IMR-90 (cell line): Measurements from ENCODE around the gene ACSS2. TPM values are rescaled to one million over a fixed set of nuclear protein-coding genes. Genes with fewer than 3 reads are reported as not detected.

Source experiments
- ATAC-seq: fragments of 200-7000 bp; cut with Tn5 transposase; 2 replicates; pipeline ENCODE4 v1.9.1; 2020; ENCODE audit warnings: low read depth, mild to moderate bottlenecking, moderate library complexity
- BruUV-seq: library from RNA; stranded (reverse); fragments of 400-500 nt; replicated peaks from 2 replicates; lab custom pipeline; 2021; lab: Mats Ljungman, UMichigan
- CTCF ChIA-PET: fragments of 300-600 bp; formaldehyde crosslinking; extraction: SDS; loops from one replicate; lab custom pipeline; 2021; ENCODE audit warnings: antibody characterized with exemption; lab: Yijun Ruan, JAX
- POLR2A ChIA-PET: fragments of 300-600 bp; sonication (Branson Sonifier 250); formaldehyde crosslinking; loops from one replicate; lab custom pipeline; 2022; ENCODE audit warnings: antibody characterized with exemption; ENCODE audit not compliant: unreplicated experiment; lab: Charles Lee
- DNase-seq: peaks from one replicate; pipeline ENCODE4 v3.0.0; 2013
- H2AFZ ChIP-seq: replicated peaks from 2 replicates; pipeline ENCODE3; 2013; ENCODE audit warnings: low read length, mild to moderate bottlenecking; ENCODE audit not compliant: poor library complexity
- H2AK5ac ChIP-seq: 2 replicates; pipeline ENCODE4 v1.6.1; 2013; ENCODE audit warnings: low read depth, low read length, inconsistent platforms
- H2AK9ac ChIP-seq: replicated peaks from 2 replicates; pipeline ENCODE3; 2013; ENCODE audit warnings: mild to moderate bottlenecking, low read depth, low read length, moderate library complexity; ENCODE audit not compliant: poor library complexity
- H2BK120ac ChIP-seq: 2 replicates; pipeline ENCODE4 v1.6.1; 2013; ENCODE audit warnings: low read depth, low read length, inconsistent platforms
- H2BK15ac ChIP-seq: 3 replicates; pipeline ENCODE4 v1.6.1; 2013; ENCODE audit warnings: low read depth, low read length, inconsistent platforms
- H2BK20ac ChIP-seq: 2 replicates; pipeline ENCODE4 v1.6.1; 2013; ENCODE audit warnings: low read depth, mild to moderate bottlenecking, inconsistent platforms, low read length, moderate library complexity
- H2BK5ac ChIP-seq: 2 replicates; pipeline ENCODE4 v1.6.1; 2013; ENCODE audit warnings: mild to moderate bottlenecking, low read depth, low read length, inconsistent platforms; ENCODE audit not compliant: poor library complexity, severe bottlenecking
- H3K14ac ChIP-seq: replicated peaks from 2 replicates; pipeline ENCODE4 v1.6.1; 2013; ENCODE audit warnings: low read depth, low read length, inconsistent platforms
- H3K18ac ChIP-seq: 2 replicates; pipeline ENCODE4 v1.6.1; 2013; ENCODE audit warnings: low read depth, low read length, control low read depth
- H3K23ac ChIP-seq: 2 replicates; pipeline ENCODE4 v1.6.1; 2013; ENCODE audit warnings: low read depth, low read length, inconsistent platforms
- H3K27ac ChIP-seq: 2 replicates; pipeline ENCODE4 v1.5.1; 2013; ENCODE audit warnings: mild to moderate bottlenecking, control low read depth, low read length; ENCODE audit not compliant: insufficient read depth
- H3K27me3 ChIP-seq: 2 replicates; pipeline ENCODE4 v1.6.1; 2013; ENCODE audit warnings: low read length; ENCODE audit not compliant: control insufficient read depth, insufficient read depth
- H3K36me3 ChIP-seq: 2 replicates; pipeline ENCODE4 v1.6.1; 2013; ENCODE audit warnings: low read length, mixed read lengths; ENCODE audit not compliant: control insufficient read depth, insufficient read depth
- H3K4ac ChIP-seq: 2 replicates; pipeline ENCODE4 v1.6.1; 2013; ENCODE audit warnings: low read depth, low read length, inconsistent platforms
- H3K4me1 ChIP-seq: 2 replicates; pipeline ENCODE4 v1.6.1; 2013; ENCODE audit warnings: low read length, mixed read lengths; ENCODE audit not compliant: control insufficient read depth, insufficient read depth
- H3K4me2 ChIP-seq: 2 replicates; pipeline ENCODE4 v1.6.1; 2013; ENCODE audit warnings: low read depth, mild to moderate bottlenecking, control low read depth, low read length, moderate library complexity
- H3K4me3 ChIP-seq: 2 replicates; pipeline ENCODE4 v1.5.1; 2013; ENCODE audit warnings: low read depth, mild to moderate bottlenecking, control low read depth, low read length, moderate library complexity; ENCODE audit not compliant: insufficient read depth
- H3K56ac ChIP-seq: 2 replicates; pipeline ENCODE4 v1.6.1; 2013; ENCODE audit warnings: low read length, inconsistent platforms; ENCODE audit not compliant: insufficient read depth; ENCODE audit errors: extremely low read depth
- H3K79me1 ChIP-seq, 2 experiments: 2 replicates each; pipeline ENCODE4 v1.6.1; 2013; ENCODE audit warnings: low read length in 2 of 2, inconsistent platforms in 1 of 2, low read depth in 1 of 2
- H3K9ac ChIP-seq: 2 replicates; pipeline ENCODE4 v1.6.1; 2013; ENCODE audit warnings: low read depth, low read length, control low read depth
- H3K9me1 ChIP-seq: 2 replicates; pipeline ENCODE4 v1.6.1; 2013; ENCODE audit warnings: low read length, inconsistent platforms; ENCODE audit not compliant: insufficient read depth
- H3K9me3 ChIP-seq: 2 replicates; pipeline ENCODE4 v1.6.1; 2013; ENCODE audit warnings: low read length; ENCODE audit not compliant: control insufficient read depth, insufficient read depth
- H4K20me1 ChIP-seq: 2 replicates; pipeline ENCODE4 v1.6.1; 2013; ENCODE audit warnings: low read length, inconsistent platforms; ENCODE audit not compliant: insufficient read depth
- H4K5ac ChIP-seq: 2 replicates; pipeline ENCODE4 v1.6.1; 2013; ENCODE audit warnings: mild to moderate bottlenecking, low read depth, low read length, control low read depth
- H4K8ac ChIP-seq, 2 experiments: 2 replicates each; pipeline ENCODE4 v1.6.1; 2013; ENCODE audit warnings: low read depth in 2 of 2, low read length in 2 of 2, control low read depth in 1 of 2, inconsistent platforms in 1 of 2
- H4K91ac ChIP-seq: 2 replicates; pipeline ENCODE4 v1.6.1; 2013; ENCODE audit warnings: low read depth, low read length, inconsistent platforms; ENCODE audit not compliant: insufficient read depth
- BHLHE40 ChIP-seq: fragments of 150-350 bp; IDR thresholded peaks from 2 replicates; pipeline ENCODE4 v1.6.1; 2016; ENCODE audit warnings: mild to moderate bottlenecking, low read depth, low read length
- CEBPB ChIP-seq: IDR thresholded peaks from 2 replicates; pipeline ENCODE4 v1.6.1; 2012; ENCODE audit warnings: low read depth, low read length, improper control_type of control experiment
- CHD1 ChIP-seq: IDR thresholded peaks from 2 replicates; pipeline ENCODE4 v1.6.1; 2012; ENCODE audit warnings: low read depth, low read length, improper control_type of control experiment
- FOS ChIP-seq: fragments of 150-350 bp; IDR thresholded peaks from 2 replicates; pipeline ENCODE4 v1.6.1; 2016; ENCODE audit warnings: low read depth, low read length
- MAFK ChIP-seq: IDR thresholded peaks from 2 replicates; pipeline ENCODE4 v1.6.1; 2012; ENCODE audit warnings: low read depth, low read length, improper control_type of control experiment
- MAZ ChIP-seq: IDR thresholded peaks from 2 replicates; pipeline ENCODE4 v1.6.1; 2012; ENCODE audit warnings: low read depth, mild to moderate bottlenecking, low read length, improper control_type of control experiment, moderate library complexity, borderline replicate concordance
- MXI1 ChIP-seq: IDR thresholded peaks from 2 replicates; pipeline ENCODE4 v1.6.1; 2012; ENCODE audit warnings: low read depth, mild to moderate bottlenecking, low read length, moderate library complexity, borderline replicate concordance
- POLR2A ChIP-seq: IDR thresholded peaks from 2 replicates; pipeline ENCODE4 v1.6.1; 2012; ENCODE audit warnings: mild to moderate bottlenecking, low read depth, low read length
- RAD21 ChIP-seq: IDR thresholded peaks from 2 replicates; pipeline ENCODE4 v1.6.1; 2012; ENCODE audit warnings: low read length, improper control_type of control experiment
- RCOR1 ChIP-seq: IDR thresholded peaks from 2 replicates; pipeline ENCODE4 v1.6.1; 2012; ENCODE audit warnings: mild to moderate bottlenecking, low read length, improper control_type of control experiment; ENCODE audit not compliant: insufficient replicate concordance
- RFX5 ChIP-seq: IDR thresholded peaks from 2 replicates; pipeline ENCODE4 v1.8.0; 2012; ENCODE audit warnings: low read depth, mild to moderate bottlenecking, low read length, moderate library complexity
- SMC3 ChIP-seq: fragments of 150-350 bp; IDR thresholded peaks from 2 replicates; pipeline ENCODE4 v1.6.1; 2016; ENCODE audit warnings: low read depth, mild to moderate bottlenecking, antibody characterized with exemption, low read length, moderate library complexity
- WGBS, 2 experiments: methylation state at CpG; one replicate each; pipeline versions ENCODE4 v1.1.5 to v1.1.7; 2013; ENCODE audit warnings: missing lambda C conversion rate in 2 of 2; ENCODE audit not compliant: insufficient read length in 1 of 2; ENCODE audit errors: extremely low coverage in 2 of 2; 5-methylcytosine and 5-hydroxymethylcytosine counted together
- dilution Hi-C: fragments of 300-500 bp; cut with HindIII; formaldehyde crosslinking; loops from one replicate; pipeline ENCODE4 v1.14.3; 2018; ENCODE audit warnings: low sequenced_read_pairs; ENCODE audit not compliant: unreplicated experiment
- in situ Hi-C: fragments of 300-500 bp; cut with MboI; formaldehyde crosslinking; loops from 3 replicates; pipeline ENCODE4 v1.14.3; 2019; ENCODE audit warnings: low sequenced_read_pairs, inconsistent platforms, mixed read lengths
- intact Hi-C: fragments of 100-400 bp; cut with micrococcal nuclease; formaldehyde crosslinking; loops from 2 replicates; pipeline ENCODE4 v1.10.0; 2022
- polyA plus RNA-seq, 3 experiments: library from polyadenylated mRNA; depleted of rRNA; stranded (reverse); fragments of >200 nt; gene quantifications; 2 replicates each; pipeline ENCODE4 v1.2.3, GENCODE V29; 2012; ENCODE audit warnings: low replicate concordance in 1 of 3
- total RNA-seq: library from RNA; depleted of rRNA; stranded (reverse); fragments of >200 nt; gene quantifications from 2 replicates; pipeline ENCODE4 v1.2.3, GENCODE V29; 2012
- TF ChIP-seq, protein P1 (sequence below): fragments of 150-350 bp; IDR thresholded peaks from 2 replicates; pipeline ENCODE4 v1.6.1; 2016; ENCODE audit warnings: low read depth, mild to moderate bottlenecking, low read length, moderate library complexity, borderline replicate concordance

ACSS2 gene
- total and polyA plus RNA-seq, 2 of the 4 experiments (the other 2 are of a cell fraction): 26.9 to 46.4 TPM

DNA sequence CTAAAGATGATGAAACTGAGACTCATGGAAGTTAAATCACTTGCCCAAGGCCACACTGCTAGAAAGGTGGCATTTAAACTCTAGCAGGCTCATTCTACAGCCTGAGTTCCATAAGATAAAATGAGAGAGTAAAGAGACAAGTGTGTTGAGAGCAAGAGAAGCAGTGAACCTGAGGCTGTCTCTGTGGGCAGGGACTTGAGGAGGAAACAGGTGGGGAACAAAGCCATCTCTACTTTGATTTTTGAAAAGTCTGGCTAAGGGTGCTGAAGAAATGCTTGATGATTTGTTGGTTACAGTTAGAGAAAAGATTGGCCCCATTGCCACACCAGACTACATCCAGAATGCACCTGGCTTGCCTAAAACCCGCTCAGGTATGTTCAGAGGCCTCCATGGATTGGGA lies 50.2 kb downstream of the ACSS2 start:
- DNase-seq: no peak
- Histone ChIP-seq H3K27ac (no peak overlapping the region), H3K4ac (no peak overlapping the region), H3K36me3 (peaks cover 54% of the 10 kb centered on the region), H3K4me1 (peaks cover 10% of the 10 kb centered on the region), H4K8ac (no peak overlapping the region), H2BK120ac (no peak overlapping the region), H3K4me3 (no peak overlapping the region), H2AK5ac (no peak overlapping the region), H2AFZ (no peak overlapping the region), H2BK15ac (no peak overlapping the region), H3K23ac (no peak overlapping the region), H3K56ac (no peak overlapping the region), H3K9ac (no peak overlapping the region), H3K18ac (no peak overlapping the region), H2AK9ac (no peak overlapping the region), H4K20me1 (no peaks in the 10 kb centered on the region; the same call in 1 of the 2 replicates), H3K9me3 (no peaks in the 10 kb centered on the region), H3K27me3 (no peaks in the 10 kb centered on the region), H2BK20ac (no peak overlapping the region), H3K14ac (no peak overlapping the region), H2BK5ac (no peak overlapping the region), H3K4me2 (no peak overlapping the region), H4K91ac (no peak overlapping the region; the same call in 1 of the 2 replicates), H3K79me1 (peaks cover 0 to 8% of the 10 kb centered on the region in 2 experiments; a peak in 2 of 4 replicates), H3K9me1 (peaks cover 33% of the 10 kb centered on the region), H4K5ac (no peak overlapping the region)
- intact Hi-C loops (no loop called here), dilution Hi-C loops (no loop called here), in situ Hi-C loops (no loop called here)
- no peak for TF ChIP-seq RAD21
- TF ChIP-seq CEBPB: no peak
- TF ChIP-seq, protein P1, sequence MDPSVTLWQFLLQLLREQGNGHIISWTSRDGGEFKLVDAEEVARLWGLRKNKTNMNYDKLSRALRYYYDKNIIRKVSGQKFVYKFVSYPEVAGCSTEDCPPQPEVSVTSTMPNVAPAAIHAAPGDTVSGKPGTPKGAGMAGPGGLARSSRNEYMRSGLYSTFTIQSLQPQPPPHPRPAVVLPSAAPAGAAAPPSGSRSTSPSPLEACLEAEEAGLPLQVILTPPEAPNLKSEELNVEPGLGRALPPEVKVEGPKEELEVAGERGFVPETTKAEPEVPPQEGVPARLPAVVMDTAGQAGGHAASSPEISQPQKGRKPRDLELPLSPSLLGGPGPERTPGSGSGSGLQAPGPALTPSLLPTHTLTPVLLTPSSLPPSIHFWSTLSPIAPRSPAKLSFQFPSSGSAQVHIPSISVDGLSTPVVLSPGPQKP: no peak
- TF ChIP-seq MAZ: no peak
- TF ChIP-seq FOS: no peak
- TF ChIP-seq BHLHE40: no peak
- no peak for TF ChIP-seq MAFK
- TF ChIP-seq RCOR1: no peak
- no peak for TF ChIP-seq POLR2A
- TF ChIP-seq RFX5: no peak
- TF ChIP-seq MXI1: no peak
- TF ChIP-seq CHD1: no peak
- TF ChIP-seq SMC3: no peak
- ATAC-seq: no peak
- POLR2A ChIA-PET: no interaction called here
- no TSS peak for BruUV-seq
- CTCF ChIA-PET: no interaction called here
- WGBS, 2 experiments: no CpG with 5 or more reads among the region's 1 CpG
